K562 (cell line): ENCODE measurements around the gene SEPTIN1. TPM values are rescaled to one million over a fixed set of nuclear protein-coding genes. Genes with fewer than 3 reads are reported as not detected.

Experiments
- ATF7 ChIP-seq: fragments of 450-650 bp; IDR thresholded peaks from 2 replicates; pipeline ENCODE4 v1.7.1; 2014; ENCODE audit warnings: mild to moderate bottlenecking, moderate library complexity
- CC2D1A ChIP-seq: fragments of 450-650 bp; IDR thresholded peaks from 2 replicates; pipeline ENCODE4 v1.6.1; 2017; ENCODE audit warnings: mild to moderate bottlenecking
- CCNT2 ChIP-seq: IDR thresholded peaks from 2 replicates; pipeline ENCODE4 v1.6.1; 2011; ENCODE audit warnings: borderline replicate concordance, low read depth, mild to moderate bottlenecking, moderate library complexity, mixed read lengths, low read length; ENCODE audit not compliant: insufficient read length; ENCODE audit errors: extremely low read depth
- ELF4 ChIP-seq: fragments of 450-650 bp; formaldehyde crosslinking; IDR thresholded peaks from 2 replicates; pipeline ENCODE4 v1.4.0; 2022; ENCODE audit warnings: missing genetic modification characterization
- MYC ChIP-seq, 2 experiments: fragments of 250-450 bp in 1 of 2; sonication (Bioruptor Pico) in 1 of 2; IDR thresholded peaks; 2 replicates each; pipeline versions ENCODE4 v1.5.1 to v1.6.1; 2012 to 2021; ENCODE audit warnings: low read depth in 2 of 2, borderline replicate concordance in 1 of 2, improper control_type of control experiment in 1 of 2, low read length in 1 of 2, mild to moderate bottlenecking in 1 of 2, moderate library complexity in 1 of 2
- NR2C1 ChIP-seq, 2 experiments: fragments of 450-650 bp; IDR thresholded peaks; 2 replicates each; pipeline ENCODE4 v1.6.1; 2017; ENCODE audit warnings: mild to moderate bottlenecking in 2 of 2, antibody characterized with exemption in 1 of 2, inconsistent platforms in 1 of 2, missing compliant biosample characterization in 1 of 2, missing genetic modification characterization in 1 of 2
- PCBP2 ChIP-seq: fragments of 200-400 bp; formaldehyde crosslinking; IDR thresholded peaks from 2 replicates; pipeline ENCODE4 v1.6.1; 2018; ENCODE audit warnings: low read length, low read depth, mild to moderate bottlenecking, moderate library complexity; ENCODE audit not compliant: poor library complexity, severe bottlenecking
- POLR2B ChIP-seq: fragments of 450-650 bp; IDR thresholded peaks from 2 replicates; pipeline ENCODE4 v1.6.1; 2018; ENCODE audit warnings: low read depth; ENCODE audit not compliant: partially characterized antibody
- POLR2G ChIP-seq: fragments of 200-400 bp; formaldehyde crosslinking; IDR thresholded peaks from 2 replicates; pipeline ENCODE4 v1.6.1; 2017; ENCODE audit warnings: low read depth, mild to moderate bottlenecking, antibody characterized with exemption, low read length, moderate library complexity
- SETDB1 ChIP-seq: IDR thresholded peaks from one replicate; pipeline ENCODE4 v1.6.1; 2012; ENCODE audit warnings: low read length, control low read depth, inconsistent platforms
- SIRT6 ChIP-seq: IDR thresholded peaks from one replicate; pipeline ENCODE4 v1.6.1; 2012; ENCODE audit warnings: low read depth, mild to moderate bottlenecking, control low read depth, inconsistent platforms, low read length, moderate library complexity
- TCFL5 ChIP-seq: fragments of 250-450 bp; sonication (Bioruptor Pico); conservative IDR thresholded peaks from 2 replicates; pipeline ENCODE4 v1.6.1; 2021; ENCODE audit warnings: mild to moderate bottlenecking, moderate library complexity, matching md5 sums
- U2AF1 ChIP-seq: fragments of 200-400 bp; formaldehyde crosslinking; optimal IDR thresholded peaks from 2 replicates; pipeline ENCODE3; 2017; ENCODE audit warnings: mild to moderate bottlenecking, low read depth, low read length, moderate library complexity
- XRCC4 ChIP-seq: IDR thresholded peaks from one replicate; pipeline ENCODE4 v1.6.1; 2011; ENCODE audit not compliant: insufficient read depth, insufficient read length; ENCODE audit errors: extremely low read depth
- ZNF217 ChIP-seq: sonication (generic); formaldehyde crosslinking; IDR thresholded peaks from 2 replicates; pipeline ENCODE4 v1.8.0; 2022; ENCODE audit warnings: mild to moderate bottlenecking, missing genetic modification reagents
- ZNF830 ChIP-seq: fragments of 250-450 bp; sonication (Bioruptor Pico); IDR thresholded peaks from 2 replicates; pipeline ENCODE4 v1.5.0; 2021; ENCODE audit warnings: mild to moderate bottlenecking
- polyA plus RNA-seq, 8 experiments: library from polyadenylated mRNA; depleted of rRNA in 4 of 8; stranded (reverse) in 5 of 8; unstranded in 3 of 8; fragments of >200 nt; fragmentation: Nextera tagmentation in 2 of 8; fragmentation: Illumina TruSeq in 1 of 8; extraction: Ambion mirVana in 2 of 8; extraction: Trizol in 1 of 8; gene quantifications; 2 replicates each; pipeline versions ENCODE4 v1.2.1 to v1.2.3, GENCODE V29; 2011 to 2014; ENCODE audit warnings: inconsistent platforms in 1 of 8, missing spikeins in 1 of 8
- total RNA-seq, 7 experiments: library from RNA; depleted of rRNA in 6 of 7; stranded (reverse); fragments of >200 nt in 6 of 7; fragmentation: Illumina TruSeq in 2 of 7; extraction: Trizol in 2 of 7; gene quantifications; 2 replicates each; pipeline versions ENCODE4 v1.2.1 to v1.2.3, GENCODE V29; 2011 to 2021; ENCODE audit warnings: low replicate concordance in 1 of 7
- TF ChIP-seq, protein P1 (sequence below): fragments of 450-650 bp; IDR thresholded peaks from 2 replicates; pipeline ENCODE4 v1.6.1; 2016
- TF ChIP-seq, protein P2 (sequence below): fragments of 250-450 bp; sonication (Bioruptor Pico); IDR thresholded peaks from 2 replicates; pipeline ENCODE4 v1.6.1; 2021; ENCODE audit warnings: mild to moderate bottlenecking
- TF ChIP-seq, protein P3 (sequence below): fragments of 250-450 bp; sonication (Bioruptor Pico); IDR thresholded peaks from 2 replicates; pipeline ENCODE4 v1.8.0; 2021; ENCODE audit warnings: moderate library complexity, mild to moderate bottlenecking, inconsistent platforms
- TF ChIP-seq, protein P4 (sequence below): fragments of 250-450 bp; sonication (Bioruptor Pico); IDR thresholded peaks from 2 replicates; pipeline ENCODE4 v1.5.1; 2021; ENCODE audit warnings: mild to moderate bottlenecking
- TF ChIP-seq, protein P5 (sequence below): fragments of 450-650 bp; IDR thresholded peaks from 2 replicates; pipeline ENCODE4 v1.6.1; 2016; ENCODE audit warnings: missing biosample characterization, missing genetic modification characterization

Gene SEPTIN1
- total and polyA plus RNA-seq, 9 of the 15 experiments (the other 6 are each of a cell fraction or from before 2014, with no cell fraction given): 0.23 to 5.6 (median 1.7) TPM; not detected in 1

DNA sequence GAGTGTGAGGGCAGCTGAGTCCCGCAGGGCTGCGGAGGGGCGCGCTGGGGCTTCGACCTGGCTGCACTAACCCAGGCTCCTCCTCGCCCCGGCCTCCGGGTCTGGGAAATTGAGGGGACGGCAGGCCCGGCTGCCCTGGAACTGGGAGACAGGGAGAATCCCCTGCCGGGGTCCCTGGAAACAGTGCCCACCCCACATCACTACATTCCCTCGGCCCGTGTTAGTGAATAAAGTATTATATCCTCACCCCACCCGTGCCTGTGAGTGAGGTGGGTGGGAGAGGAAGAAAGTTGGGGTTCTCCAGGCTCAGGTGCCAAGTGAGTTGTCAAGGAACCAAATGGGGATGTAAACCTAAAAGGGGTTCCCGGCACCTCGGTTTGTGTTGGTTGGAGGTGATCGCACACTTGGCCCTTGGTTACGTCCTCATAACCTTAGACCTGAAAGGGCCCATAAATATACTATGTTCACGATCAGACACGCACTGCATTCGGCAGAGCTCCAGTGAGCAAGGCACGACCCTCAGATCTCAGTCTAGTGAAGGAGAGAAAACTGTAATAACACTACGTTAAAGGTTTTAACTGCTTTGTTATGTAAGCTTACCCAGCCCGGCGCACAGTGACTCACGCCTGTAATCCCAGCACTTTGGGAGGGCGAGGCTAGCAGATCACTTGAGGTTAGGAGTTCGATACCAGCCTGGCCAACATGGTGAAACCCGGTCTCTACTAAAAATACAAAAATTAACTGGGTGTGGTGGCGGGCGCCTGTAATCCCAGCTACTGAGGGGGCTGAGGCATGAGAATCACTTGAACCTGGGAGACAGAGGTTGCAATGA, 36.2 kb upstream of the SEPTIN1 start (continued):
- TF ChIP-seq XRCC4: no peak
- no peak for TF ChIP-seq TCFL5 (CRISPR knock-in tag)
- TF ChIP-seq PCBP2: no peak
- no peak for TF ChIP-seq ATF7
- no peak for TF ChIP-seq SETDB1
- TF ChIP-seq NR2C1 (IDR thresholded peaks at IDR 0.05): no peak
- no peak for TF ChIP-seq NR2C1 (tag; IDR thresholded peaks at IDR 0.05)
- TF ChIP-seq, protein P1, sequence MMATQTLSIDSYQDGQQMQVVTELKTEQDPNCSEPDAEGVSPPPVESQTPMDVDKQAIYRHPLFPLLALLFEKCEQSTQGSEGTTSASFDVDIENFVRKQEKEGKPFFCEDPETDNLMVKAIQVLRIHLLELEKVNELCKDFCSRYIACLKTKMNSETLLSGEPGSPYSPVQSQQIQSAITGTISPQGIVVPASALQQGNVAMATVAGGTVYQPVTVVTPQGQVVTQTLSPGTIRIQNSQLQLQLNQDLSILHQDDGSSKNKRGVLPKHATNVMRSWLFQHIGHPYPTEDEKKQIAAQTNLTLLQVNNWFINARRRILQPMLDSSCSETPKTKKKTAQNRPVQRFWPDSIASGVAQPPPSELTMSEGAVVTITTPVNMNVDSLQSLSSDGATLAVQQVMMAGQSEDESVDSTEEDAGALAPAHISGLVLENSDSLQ: no peak
- TF ChIP-seq U2AF1: no peak
- TF ChIP-seq, protein P2, sequence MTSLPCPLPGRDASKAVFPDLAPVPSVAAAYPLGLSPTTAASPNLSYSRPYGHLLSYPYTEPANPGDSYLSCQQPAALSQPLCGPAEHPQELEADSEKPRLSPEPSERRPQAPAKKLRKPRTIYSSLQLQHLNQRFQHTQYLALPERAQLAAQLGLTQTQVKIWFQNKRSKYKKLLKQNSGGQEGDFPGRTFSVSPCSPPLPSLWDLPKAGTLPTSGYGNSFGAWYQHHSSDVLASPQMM: no peak
- peak; percentile 35 for TF ChIP-seq POLR2B
- no peak for TF ChIP-seq SIRT6
- TF ChIP-seq MYC (IDR thresholded peaks at IDR 0.05; ENCODE audit: low read depth, low read length): no peak
- no peak for TF ChIP-seq MYC (CRISPR knock-in tag; IDR thresholded peaks at IDR 0.05; ENCODE audit: borderline replicate concordance, low read depth)
- TF ChIP-seq CCNT2: no peak
- TF ChIP-seq, protein P3, sequence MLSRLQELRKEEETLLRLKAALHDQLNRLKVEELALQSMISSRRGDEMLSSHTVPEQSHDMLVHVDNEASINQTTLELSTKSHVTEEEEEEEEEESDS (CRISPR knock-in tag): no peak
- TF ChIP-seq ZNF217 (CRISPR knock-in tag): no peak
- TF ChIP-seq CC2D1A: no peak
- TF ChIP-seq ZNF830 (CRISPR knock-in tag): no peak
- TF ChIP-seq, protein P4, sequence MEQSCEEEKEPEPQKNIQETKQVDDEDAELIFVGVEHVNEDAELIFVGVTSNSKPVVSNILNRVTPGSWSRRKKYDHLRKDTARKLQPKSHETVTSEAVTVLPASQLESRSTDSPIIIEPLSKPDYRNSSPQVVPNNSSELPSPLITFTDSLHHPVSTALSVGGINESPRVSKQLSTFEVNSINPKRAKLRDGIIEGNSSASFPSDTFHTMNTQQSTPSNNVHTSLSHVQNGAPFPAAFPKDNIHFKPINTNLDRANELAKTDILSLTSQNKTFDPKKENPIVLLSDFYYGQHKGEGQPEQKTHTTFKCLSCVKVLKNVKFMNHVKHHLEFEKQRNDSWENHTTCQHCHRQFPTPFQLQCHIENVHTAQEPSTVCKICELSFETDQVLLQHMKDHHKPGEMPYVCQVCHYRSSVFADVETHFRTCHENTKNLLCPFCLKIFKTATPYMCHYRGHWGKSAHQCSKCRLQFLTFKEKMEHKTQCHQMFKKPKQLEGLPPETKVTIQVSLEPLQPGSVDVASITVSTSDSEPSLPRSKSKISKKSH (CRISPR knock-in tag): no peak
- peak; percentile 42 for TF ChIP-seq POLR2G
- TF ChIP-seq ELF4 (CRISPR knock-in tag): no peak
- TF ChIP-seq, protein P5, sequence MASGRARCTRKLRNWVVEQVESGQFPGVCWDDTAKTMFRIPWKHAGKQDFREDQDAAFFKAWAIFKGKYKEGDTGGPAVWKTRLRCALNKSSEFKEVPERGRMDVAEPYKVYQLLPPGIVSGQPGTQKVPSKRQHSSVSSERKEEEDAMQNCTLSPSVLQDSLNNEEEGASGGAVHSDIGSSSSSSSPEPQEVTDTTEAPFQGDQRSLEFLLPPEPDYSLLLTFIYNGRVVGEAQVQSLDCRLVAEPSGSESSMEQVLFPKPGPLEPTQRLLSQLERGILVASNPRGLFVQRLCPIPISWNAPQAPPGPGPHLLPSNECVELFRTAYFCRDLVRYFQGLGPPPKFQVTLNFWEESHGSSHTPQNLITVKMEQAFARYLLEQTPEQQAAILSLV (tag): no peak
